Measurements from ENCODE around the gene VSIR. TPM values are rescaled to one million over a fixed set of nuclear protein-coding genes. Genes with fewer than 3 reads are reported as not detected.

Gene VSIR
- total RNA-seq: 10 to 100 TPM; 26.1 to 54.6 TPM
- 54.4 TPM for polyA plus RNA-seq (ENCODE audit: insufficient read depth, low read depth, low replicate concordance)
- long read RNA-seq, donor 1, full-length matches to known transcripts: 9 of 9 reads
- long read RNA-seq, donor 1, partial matches to known transcripts: 0 of 9 reads
- long read RNA-seq, donor 1, other reads (novel, unspliced or antisense): 0 of 9 reads
- long read RNA-seq, donor 2, full-length matches to known transcripts: 1 of 1 reads
- long read RNA-seq, donor 2, partial matches to known transcripts: 0 of 1 reads
- long read RNA-seq, donor 2, other reads (novel, unspliced or antisense): 0 of 1 reads

DNA sequence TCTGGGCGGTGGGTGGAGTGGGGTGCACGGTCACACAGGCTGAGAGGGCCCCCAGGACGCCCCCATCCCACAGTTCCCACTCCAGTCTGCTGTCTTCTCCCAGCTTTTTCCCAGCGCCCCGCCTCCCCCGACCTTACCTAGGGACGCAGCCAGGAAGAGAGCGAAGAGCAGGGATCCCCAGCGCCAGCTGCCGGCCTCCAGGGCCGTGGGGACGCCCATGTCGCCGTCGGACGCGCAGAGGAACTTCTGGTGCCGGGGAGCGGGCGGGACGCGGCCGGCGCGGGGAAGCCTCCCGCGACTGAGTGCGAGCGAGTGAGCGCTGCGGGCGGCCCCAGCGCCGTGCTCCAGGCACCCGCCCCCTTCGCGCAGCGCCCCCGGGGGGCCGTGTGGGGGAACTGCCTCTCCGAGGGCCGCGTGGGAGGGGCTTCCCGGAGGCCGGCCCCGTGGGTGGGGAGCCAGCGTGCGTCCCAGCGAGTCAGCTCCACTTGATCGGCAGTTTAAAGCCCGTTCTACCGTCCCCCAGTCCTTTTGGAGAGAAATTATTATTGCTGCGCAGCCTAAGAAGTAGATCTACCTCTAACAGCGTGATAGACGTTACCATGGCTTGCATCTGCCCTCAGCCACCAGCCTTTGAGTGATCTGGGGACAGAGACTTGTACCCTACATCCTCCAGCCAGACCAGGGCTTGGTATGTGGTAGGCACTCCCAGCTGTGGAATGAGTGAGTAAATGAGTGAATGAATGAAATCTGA is at the start of gene VSIR:
Gene VSIR (minus strand): TSS at position 300 of the 751 bp plus-strand sequence. CDS start 81 bp downstream, at position 219.
- Histone ChIP-seq H3K4me1 (peaks cover 36% of the 10 kb centered on the region), H3K36me3 (ENCODE audit: low read depth, missing control alignments) (no peaks in the 10 kb centered on the region)

GRCh38 chr10:71821909-71822763 is 48.8 kb upstream of the VSIR start:
- Histone ChIP-seq H3K9me3 (no peaks in the 10 kb centered on the region), H3K27me3 (no peaks in the 10 kb centered on the region), H3K27ac (no peak overlapping the region), H3K4me1 (peaks cover 13% of the 10 kb centered on the region), H3K4me3 (no peak overlapping the region), H3K36me3 (ENCODE audit: low read depth, missing control alignments) (no peaks in the 10 kb centered on the region)
- 67 to 75% methylated on average over 6 to 9 of the region's 9 CpGs for WGBS, 2 donors
- intact Hi-C loops (cut with DNase I; ENCODE audit: low total_unique reads): no loop called here
- no peak for TF ChIP-seq POLR2A (IDR thresholded peaks at IDR 0.05)
- TF ChIP-seq, protein P1, sequence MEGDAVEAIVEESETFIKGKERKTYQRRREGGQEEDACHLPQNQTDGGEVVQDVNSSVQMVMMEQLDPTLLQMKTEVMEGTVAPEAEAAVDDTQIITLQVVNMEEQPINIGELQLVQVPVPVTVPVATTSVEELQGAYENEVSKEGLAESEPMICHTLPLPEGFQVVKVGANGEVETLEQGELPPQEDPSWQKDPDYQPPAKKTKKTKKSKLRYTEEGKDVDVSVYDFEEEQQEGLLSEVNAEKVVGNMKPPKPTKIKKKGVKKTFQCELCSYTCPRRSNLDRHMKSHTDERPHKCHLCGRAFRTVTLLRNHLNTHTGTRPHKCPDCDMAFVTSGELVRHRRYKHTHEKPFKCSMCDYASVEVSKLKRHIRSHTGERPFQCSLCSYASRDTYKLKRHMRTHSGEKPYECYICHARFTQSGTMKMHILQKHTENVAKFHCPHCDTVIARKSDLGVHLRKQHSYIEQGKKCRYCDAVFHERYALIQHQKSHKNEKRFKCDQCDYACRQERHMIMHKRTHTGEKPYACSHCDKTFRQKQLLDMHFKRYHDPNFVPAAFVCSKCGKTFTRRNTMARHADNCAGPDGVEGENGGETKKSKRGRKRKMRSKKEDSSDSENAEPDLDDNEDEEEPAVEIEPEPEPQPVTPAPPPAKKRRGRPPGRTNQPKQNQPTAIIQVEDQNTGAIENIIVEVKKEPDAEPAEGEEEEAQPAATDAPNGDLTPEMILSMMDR (IDR thresholded peaks at IDR 0.05): no peak
- no peak for DNase-seq

More for the DNA sequence above, at the start of gene VSIR:
- intact Hi-C loops (cut with DNase I; ENCODE audit: low total_unique reads): loop anchor here (10.0 kb wide), 1 partner anchor 59 kb away; the partner anchor contains the start of gene C10orf105
- Histone ChIP-seq H3K9me3 (no peaks in the 10 kb centered on the region), H3K27ac (peak within 1 kb of the TSS; percentile 79 to 82), H3K27me3 (no peaks in the 10 kb centered on the region), H3K4me3 (peak within 1 kb of the TSS; percentile 54 to 63)
- TF ChIP-seq, protein P1 (IDR thresholded peaks at IDR 0.05): peak; percentile 71 to 87 (median 77)
- TF ChIP-seq POLR2A (IDR thresholded peaks at IDR 0.05): no peak
- DNase-seq: peak; percentile 88
- WGBS, 2 donors: 1 to 14% methylated on average over 3 to 45 of the region's 55 CpGs

DNA sequence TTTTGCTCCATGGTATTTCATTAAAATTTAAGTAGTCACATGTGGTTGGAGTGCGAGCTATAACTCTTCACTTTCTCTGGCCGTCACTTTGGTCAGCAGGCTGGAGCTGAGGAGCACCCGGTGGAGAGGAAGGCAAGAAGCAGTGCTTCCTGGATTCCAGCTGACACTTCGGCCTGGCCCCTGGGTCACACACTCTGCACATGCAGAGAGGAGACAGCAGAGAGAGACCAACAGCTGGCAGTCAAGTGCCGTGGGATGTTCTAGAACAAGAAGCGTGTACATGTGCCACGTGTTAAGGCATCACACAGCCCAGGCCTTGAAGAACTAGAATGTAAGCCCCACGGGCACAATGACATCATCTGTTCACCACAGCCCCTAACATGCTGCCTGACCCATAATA is 47.6 kb upstream of the VSIR start:
- intact Hi-C loops (cut with DNase I; ENCODE audit: low total_unique reads): no loop called here
- TF ChIP-seq, protein P1 (IDR thresholded peaks at IDR 0.05): no peak
- TF ChIP-seq POLR2A (IDR thresholded peaks at IDR 0.05): no peak
- 76 to 90% methylated on average over 8 of the region's 8 CpGs for WGBS, 2 donors
- peaks cover 13% of the 10 kb centered on the region for H3K4me1 ChIP-seq
- no peaks in the 10 kb centered on the region for H3K36me3 ChIP-seq (ENCODE audit: low read depth, missing control alignments)
- H3K27ac ChIP-seq: no peak overlapping the region
- H3K9me3 ChIP-seq: no peaks in the 10 kb centered on the region
- H3K4me3 ChIP-seq: no peak overlapping the region
- H3K27me3 ChIP-seq: no peaks in the 10 kb centered on the region
- DNase-seq: no peak

GRCh38 chr10:71819985-71820384 is 46.7 kb upstream of the VSIR start:
- H3K36me3 ChIP-seq (ENCODE audit: low read depth, missing control alignments): no peaks in the 10 kb centered on the region
- intact Hi-C loops (cut with DNase I; ENCODE audit: low total_unique reads): loop anchor here (10.0 kb wide), 1 partner anchor 425 kb away; the partner anchor contains the start of gene CDH23
- H3K27ac ChIP-seq: no peak overlapping the region
- H3K9me3 ChIP-seq: no peaks in the 10 kb centered on the region
- H3K4me1 ChIP-seq: peaks cover 13% of the 10 kb centered on the region
- WGBS, 2 donors: 88 to 94% methylated on average over 5 to 6 of the region's 6 CpGs
- H3K27me3 ChIP-seq: no peaks in the 10 kb centered on the region
- no peak for DNase-seq
- TF ChIP-seq, protein P1 (IDR thresholded peaks at IDR 0.05): no peak
- TF ChIP-seq POLR2A (IDR thresholded peaks at IDR 0.05): no peak
- H3K4me3 ChIP-seq: no peak overlapping the region

All from testis (tissue), 5 donors.